Neural progenitor cell (in vitro differentiated cells): Measurements from ENCODE around the gene NALCN.

Experiments
- CTCF ChIP-seq: fragments of 200-600 bp; sonication (generic); IDR thresholded peaks from 2 replicates; pipeline ENCODE4 v1.5.1; 2017; ENCODE audit warnings: antibody characterized with exemption, mild to moderate bottlenecking
- EZH2 ChIP-seq: fragments of 200-600 bp; sonication (generic); IDR thresholded peaks from 2 replicates; pipeline ENCODE4 v1.6.1; 2017; ENCODE audit warnings: antibody characterized with exemption, mild to moderate bottlenecking, moderate library complexity

GRCh38 chr13:101140936-101141335, 275.4 kb downstream of the NALCN start:
- no peak for TF ChIP-seq CTCF
- no peak for TF ChIP-seq EZH2
